ACC112 (cell line): ENCODE results near the gene S100PBP.

ENCODE experiments used
- H2AFZ ChIP-seq: fragments of 200-600 bp; sonication (generic); one replicate; pipeline ENCODE4 v1.6.0; 2017; ENCODE audit warnings: antibody characterized with exemption, low read length; ENCODE audit not compliant: unreplicated experiment
- H3K27ac ChIP-seq: fragments of 200-600 bp; sonication (generic); 2 replicates; pipeline ENCODE4 v1.5.1; 2014; ENCODE audit warnings: low read depth, mild to moderate bottlenecking, antibody characterized with exemption, low read length, moderate library complexity
- H3K27me3 ChIP-seq: fragments of 200-600 bp; sonication (generic); 2 replicates; pipeline ENCODE4 v1.6.1; 2014; ENCODE audit warnings: mild to moderate bottlenecking, antibody characterized with exemption, low read length, moderate library complexity, mixed read lengths; ENCODE audit not compliant: insufficient read depth
- H3K36me3 ChIP-seq: fragments of 200-600 bp; sonication (generic); 2 replicates; pipeline ENCODE4 v1.6.1; 2016; ENCODE audit warnings: mild to moderate bottlenecking, antibody characterized with exemption, low read length, moderate library complexity, mixed read lengths; ENCODE audit not compliant: insufficient read depth
- H3K4me1 ChIP-seq: fragments of 200-600 bp; sonication (generic); one replicate; pipeline ENCODE4 v1.6.1; 2016; ENCODE audit warnings: low read length, mixed read lengths; ENCODE audit not compliant: insufficient read depth, unreplicated experiment, control insufficient read depth
- H3K4me3 ChIP-seq: fragments of 200-600 bp; sonication (generic); 2 replicates; pipeline ENCODE4 v1.5.1; 2014; ENCODE audit warnings: mild to moderate bottlenecking, low read depth, low read length
- H3K79me2 ChIP-seq: fragments of 200-600 bp; sonication (generic); one replicate; pipeline ENCODE4 v1.6.0; 2016; ENCODE audit warnings: low read length; ENCODE audit not compliant: control insufficient read depth, unreplicated experiment, insufficient read depth

S100PBP gene

GRCh38 chr1:32881291-32881690, 63.8 kb downstream of the S100PBP start:
- no peaks in the 10 kb centered on the region for H3K36me3 ChIP-seq
- peaks cover 23% of the 10 kb centered on the region for H3K27me3 ChIP-seq
- peaks cover 8% of the 10 kb centered on the region for H3K4me1 ChIP-seq
- H3K27ac ChIP-seq, result no peak overlapping the region
- H2AFZ ChIP-seq, result no peak overlapping the region
- H3K79me2 ChIP-seq, result no peaks in the 10 kb centered on the region
- H3K4me3 ChIP-seq, result no peak overlapping the region

DNA sequence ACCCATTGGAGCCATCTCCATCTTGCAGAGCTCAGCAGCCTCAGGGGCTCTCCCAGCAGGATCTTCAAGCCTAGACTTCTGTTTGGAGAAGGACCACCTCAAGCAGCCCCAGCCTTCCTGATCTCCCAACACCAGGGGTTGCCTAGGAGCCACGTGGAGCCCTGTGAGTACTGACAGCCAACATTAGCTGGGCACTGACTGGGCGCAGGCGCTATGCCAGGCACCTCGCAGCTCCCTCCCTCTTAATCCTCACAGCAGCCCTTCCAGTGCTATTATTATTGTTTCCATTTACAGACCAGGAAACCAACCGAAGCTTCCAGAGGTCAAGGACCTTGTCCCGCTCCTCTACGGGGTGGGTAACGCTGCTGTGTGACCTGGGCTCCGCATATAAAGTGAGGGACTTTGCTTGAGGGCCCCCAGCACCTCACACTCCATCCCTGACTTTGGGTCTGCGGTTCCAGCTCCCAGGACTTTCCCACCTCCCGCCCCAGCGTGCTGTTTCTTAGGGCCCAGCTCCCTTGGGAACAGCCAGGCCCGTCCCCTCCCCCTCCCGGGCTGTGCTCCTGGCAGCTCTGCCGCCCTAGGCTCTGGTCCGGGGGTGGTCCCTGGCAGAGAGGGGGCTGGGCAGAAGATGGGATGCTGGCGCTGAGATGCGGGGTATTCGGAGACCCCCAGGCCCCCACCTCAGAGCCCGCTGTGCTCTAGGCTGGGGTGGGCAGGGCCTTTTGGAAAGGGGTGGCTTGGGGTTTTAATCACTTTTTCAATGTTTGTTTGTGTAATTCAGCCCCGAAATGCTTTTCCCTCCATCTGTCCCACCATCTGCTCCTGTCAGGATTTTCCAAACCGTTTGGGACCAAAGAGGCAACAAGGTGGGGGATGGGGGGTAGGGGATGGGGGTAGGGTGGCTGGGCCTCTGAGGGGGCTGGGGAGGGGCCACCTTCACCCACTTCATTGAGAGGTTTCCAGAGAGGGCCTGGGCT, 64.7 kb downstream of the S100PBP start:
- Histone ChIP-seq H3K4me3 (no peak overlapping the region), H3K27me3 (peaks cover 30% of the 10 kb centered on the region), H3K36me3 (no peaks in the 10 kb centered on the region), H3K79me2 (no peaks in the 10 kb centered on the region), H3K27ac (no peak overlapping the region), H2AFZ (no peak overlapping the region), H3K4me1 (peaks cover 8% of the 10 kb centered on the region)

DNA sequence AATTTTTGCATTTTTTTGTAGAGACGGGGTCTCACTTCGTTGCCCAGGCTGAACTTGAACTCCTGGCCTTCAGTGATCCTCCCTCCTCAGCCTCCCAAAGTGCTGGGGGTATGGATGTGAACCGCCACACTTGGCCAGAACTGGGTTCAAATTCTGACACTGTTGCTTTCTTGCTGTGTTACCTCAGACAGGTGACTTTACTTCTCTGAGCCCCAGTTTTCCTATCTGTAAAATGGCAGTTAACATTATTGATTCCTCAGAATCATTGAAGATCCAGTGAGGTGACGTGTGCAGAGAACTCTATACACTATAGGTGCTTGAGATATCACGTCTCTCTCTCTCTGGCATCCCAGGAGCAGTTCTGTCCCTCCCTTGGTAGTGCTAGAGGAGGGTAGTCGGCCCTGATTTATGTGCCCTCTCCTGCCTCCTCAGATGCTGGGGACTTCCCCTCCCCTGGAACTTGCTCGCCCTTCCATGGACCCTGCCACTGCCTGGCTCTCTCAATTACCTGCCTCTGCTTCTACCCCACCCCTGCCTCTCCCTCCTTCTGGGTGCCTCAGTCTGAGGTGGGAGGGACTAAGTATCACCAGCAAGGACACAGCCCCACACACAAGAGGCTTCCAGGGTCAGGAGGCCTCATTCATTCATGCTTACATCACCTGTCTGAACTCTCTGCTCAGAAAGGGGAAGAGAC, 66.0 kb downstream of the S100PBP start:
- H2AFZ ChIP-seq, result no peak overlapping the region
- no peak overlapping the region for H3K4me3 ChIP-seq
- H3K79me2 ChIP-seq, result no peaks in the 10 kb centered on the region
- no peak overlapping the region for H3K27ac ChIP-seq
- no peaks in the 10 kb centered on the region for H3K36me3 ChIP-seq
- H3K4me1 ChIP-seq, result peaks cover 8% of the 10 kb centered on the region
- H3K27me3 ChIP-seq, result peaks cover 41% of the 10 kb centered on the region

- Histone ChIP-seq H3K4me1 (peaks cover 8% of the 10 kb centered on the region), H2AFZ (no peak overlapping the region), H3K4me3 (no peak overlapping the region), H3K27me3 (peaks cover 44% of the 10 kb centered on the region), H3K27ac (no peak overlapping the region), H3K79me2 (no peaks in the 10 kb centered on the region), H3K36me3 (no peaks in the 10 kb centered on the region)
Measured at GRCh38 chr1:32884032-32884372, 66.5 kb downstream of the S100PBP start.

GRCh38 chr1:32884726-32885125, 67.3 kb downstream of the S100PBP start:
- Histone ChIP-seq H3K27ac (no peak overlapping the region), H3K4me1 (peaks cover 8% of the 10 kb centered on the region), H3K27me3 (peaks cover 49% of the 10 kb centered on the region), H3K4me3 (no peak overlapping the region), H3K79me2 (no peaks in the 10 kb centered on the region), H2AFZ (no peak overlapping the region), H3K36me3 (no peaks in the 10 kb centered on the region)

DNA sequence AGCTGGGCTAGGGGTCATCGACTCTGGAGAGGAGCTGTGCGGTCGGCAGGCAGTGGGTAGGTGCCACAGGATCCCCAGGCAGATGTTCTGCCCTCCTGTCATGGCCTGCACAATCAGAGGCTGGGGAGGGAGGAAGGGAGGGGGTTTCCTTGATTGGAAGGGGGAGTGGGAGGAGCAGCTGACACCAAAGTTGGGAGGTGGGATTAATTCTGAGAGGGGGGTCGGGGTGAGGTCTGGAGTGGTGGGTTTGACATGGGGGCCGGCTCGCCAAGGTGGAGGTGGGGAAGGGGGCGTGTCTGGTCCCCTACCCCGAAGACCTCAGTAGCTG, 68.2 kb downstream of the S100PBP start:
- Histone ChIP-seq H3K4me1 (peaks cover 8% of the 10 kb centered on the region), H2AFZ (no peak overlapping the region), H3K27me3 (peaks cover 49% of the 10 kb centered on the region), H3K27ac (no peak overlapping the region), H3K36me3 (no peaks in the 10 kb centered on the region), H3K4me3 (no peak overlapping the region), H3K79me2 (no peaks in the 10 kb centered on the region)

GRCh38 chr1:32886004-32886827, 68.8 kb downstream of the S100PBP start, which contains the start of gene HPCA:
Gene HPCA (plus strand): TSS chr1:32886491. CDS start chr1:32888899, 2,408 bp downstream.
- Histone ChIP-seq H3K4me3 (no peak within 1 kb of the TSS), H3K79me2 (no peaks in the 10 kb centered on the region), H3K36me3 (no peaks in the 10 kb centered on the region), H3K27me3 (peaks cover 49% of the 10 kb centered on the region), H2AFZ (no peak within 1 kb of the TSS), H3K4me1 (peaks cover 8% of the 10 kb centered on the region), H3K27ac (no peak within 1 kb of the TSS)

DNA sequence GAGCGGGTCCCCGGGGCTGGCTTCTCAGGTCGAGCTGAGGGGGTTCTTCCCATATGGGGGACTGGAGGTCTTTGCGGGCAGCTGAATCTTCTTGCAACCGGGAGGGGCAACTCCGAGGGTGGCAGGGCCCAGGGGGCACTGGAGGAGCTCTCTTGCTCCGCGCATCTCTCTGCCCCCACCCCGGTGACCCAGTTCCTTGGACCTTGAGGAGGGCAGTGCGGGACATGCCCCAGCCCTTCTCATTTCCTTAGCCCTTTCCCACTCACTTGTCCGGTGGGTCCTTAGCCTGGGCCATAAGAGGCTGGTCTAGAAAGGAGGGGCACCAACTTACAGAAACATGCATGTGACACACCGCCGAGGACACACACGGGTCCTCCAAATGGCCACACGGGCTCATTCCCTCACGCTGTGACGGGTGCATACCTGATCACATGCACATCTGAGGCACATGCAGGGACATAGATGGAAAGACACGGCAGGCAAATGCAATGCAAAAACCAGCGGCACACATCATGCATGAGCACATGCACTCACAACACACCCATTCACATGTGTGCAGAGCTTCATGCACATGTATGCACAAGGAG, 69.5 kb downstream of the S100PBP start:
- Histone ChIP-seq H2AFZ (no peak overlapping the region), H3K4me3 (no peak overlapping the region), H3K27ac (no peak overlapping the region), H3K79me2 (no peaks in the 10 kb centered on the region), H3K36me3 (no peaks in the 10 kb centered on the region), H3K27me3 (peaks cover 53% of the 10 kb centered on the region), H3K4me1 (peaks cover 6% of the 10 kb centered on the region)

- no peak overlapping the region for H3K4me3 ChIP-seq
- H3K27ac ChIP-seq, result no peak overlapping the region
- H3K36me3 ChIP-seq, result no peaks in the 10 kb centered on the region
- H3K79me2 ChIP-seq, result no peaks in the 10 kb centered on the region
- peaks cover 59% of the 10 kb centered on the region for H3K27me3 ChIP-seq
- no peak overlapping the region for H2AFZ ChIP-seq
- no peaks in the 10 kb centered on the region for H3K4me1 ChIP-seq
Measured at GRCh38 chr1:32887623-32888022, 70.2 kb downstream of the S100PBP start.

GRCh38 chr1:32888134-32888533, 70.7 kb downstream of the S100PBP start:
- no peaks in the 10 kb centered on the region for H3K36me3 ChIP-seq
- H3K4me3 ChIP-seq, result no peak overlapping the region
- H3K79me2 ChIP-seq, result no peaks in the 10 kb centered on the region
- H3K27ac ChIP-seq, result no peak overlapping the region
- no peak overlapping the region for H2AFZ ChIP-seq
- no peaks in the 10 kb centered on the region for H3K4me1 ChIP-seq
- H3K27me3 ChIP-seq, result peaks cover 59% of the 10 kb centered on the region
